Subcutaneous adipose tissue (tissue), 4 donors: ENCODE data around the gene SPAM1. TPM values are rescaled to one million over a fixed set of nuclear protein-coding genes. Genes with fewer than 3 reads are reported as not detected.

Experiments
- CTCF ChIP-seq: fragments of 450-650 bp; IDR thresholded peaks from one replicate; pipeline ENCODE4 v1.5.1; 2016; ENCODE audit warnings: low read depth, mild to moderate bottlenecking, control low read depth, antibody characterized with exemption, moderate library complexity
- total RNA-seq, 4 donors: library from RNA; depleted of rRNA; stranded (reverse); fragments of >200 nt; gene quantifications; one replicate each; pipeline ENCODE4 v1.1.0, GENCODE V29; 2016

Gene SPAM1
- total RNA-seq, 4 donors from 2014 or later: not detected

DNA sequence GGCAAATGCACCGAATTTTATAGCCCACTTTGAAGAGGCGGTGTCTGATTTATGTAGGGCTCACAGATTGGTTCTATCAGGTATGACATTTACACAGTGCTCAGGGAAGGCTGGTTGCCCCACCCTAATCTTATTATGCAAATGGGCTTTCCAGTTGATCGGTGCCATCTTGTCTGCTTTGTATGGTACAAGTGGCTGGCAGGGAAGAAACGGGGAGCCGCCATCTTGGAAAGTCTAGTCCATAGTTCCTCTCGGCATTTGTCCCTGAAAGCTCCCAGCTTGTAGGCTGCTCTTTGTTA lies 71.2 kb downstream of the SPAM1 start:
- TF ChIP-seq CTCF: no peak

DNA sequence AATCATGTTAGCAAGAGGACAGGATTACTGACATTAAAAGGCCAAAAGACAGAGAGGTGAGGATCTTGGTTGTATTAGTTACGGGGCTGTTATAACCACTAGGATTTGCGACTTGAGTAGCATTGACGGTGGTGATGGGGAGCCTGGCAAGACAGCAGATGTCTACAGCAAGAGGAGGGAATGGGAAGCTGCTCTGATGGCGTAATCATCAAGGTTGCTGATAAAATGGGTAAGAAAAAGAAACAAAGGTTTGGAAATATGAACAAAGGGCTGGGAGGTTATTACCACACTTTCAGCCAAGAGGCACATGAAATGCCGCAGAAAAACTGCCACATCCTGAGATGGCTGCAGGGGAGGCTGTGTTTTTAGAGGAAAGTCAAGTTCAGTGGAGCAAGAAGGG lies 73.9 kb downstream of the SPAM1 start:
- TF ChIP-seq CTCF: no peak

DNA sequence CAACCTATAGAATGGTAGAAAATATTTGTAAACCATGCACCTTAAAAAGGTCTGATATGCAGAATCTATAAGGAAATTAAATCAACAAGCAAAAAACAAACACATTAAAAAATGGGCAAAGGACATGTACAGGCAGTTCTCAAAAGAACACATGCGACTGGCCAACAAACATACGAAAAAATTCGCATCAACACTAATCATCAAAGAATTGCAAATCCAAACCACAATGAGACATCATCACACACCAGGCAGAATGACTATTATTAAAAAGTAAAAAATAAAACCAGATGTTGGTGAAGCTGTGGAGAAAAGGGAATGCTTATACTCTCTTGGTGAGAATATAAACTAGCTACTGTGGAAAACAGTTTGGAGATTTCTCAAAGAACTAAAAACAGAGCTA lies 74.7 kb downstream of the SPAM1 start:
- no peak for TF ChIP-seq CTCF

DNA sequence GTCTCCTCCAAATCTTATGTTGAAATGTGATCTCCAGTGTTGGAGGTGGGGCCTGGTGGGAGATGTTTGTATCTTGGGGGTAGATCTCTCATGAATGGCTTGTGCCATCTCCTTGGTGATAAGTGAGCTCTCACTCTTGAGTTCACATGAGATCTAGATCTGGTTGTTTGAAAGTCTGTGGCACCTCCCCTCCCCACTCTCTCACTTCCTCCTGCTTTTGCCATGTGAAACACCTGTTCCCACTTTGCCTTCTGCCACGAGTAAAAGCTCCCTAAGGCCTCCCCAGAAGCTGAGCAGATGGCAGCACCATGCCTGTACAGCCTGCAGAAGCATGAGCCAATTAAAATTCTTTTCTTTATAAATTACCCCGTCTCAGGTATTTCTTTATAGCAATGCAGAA lies 84.3 kb downstream of the SPAM1 start:
- TF ChIP-seq CTCF: no peak

Other genes with a start within 250 kb of the SPAM1 start
- 10 to 100 TPM; 30.0 to 45.7 (median 32.2) TPM for gene WASL, start 176.2 kb upstream of the SPAM1 start, total RNA-seq
- gene HYAL4, start 80.1 kb upstream of the SPAM1 start, total RNA-seq: under 1 TPM in 1 of 4 donors, not detected in 3; 0.17 TPM
- gene TMEM229A, start 107.8 kb downstream of the SPAM1 start, total RNA-seq: not detected